ENCODE measurements around the gene HDGFL1.

DNA sequence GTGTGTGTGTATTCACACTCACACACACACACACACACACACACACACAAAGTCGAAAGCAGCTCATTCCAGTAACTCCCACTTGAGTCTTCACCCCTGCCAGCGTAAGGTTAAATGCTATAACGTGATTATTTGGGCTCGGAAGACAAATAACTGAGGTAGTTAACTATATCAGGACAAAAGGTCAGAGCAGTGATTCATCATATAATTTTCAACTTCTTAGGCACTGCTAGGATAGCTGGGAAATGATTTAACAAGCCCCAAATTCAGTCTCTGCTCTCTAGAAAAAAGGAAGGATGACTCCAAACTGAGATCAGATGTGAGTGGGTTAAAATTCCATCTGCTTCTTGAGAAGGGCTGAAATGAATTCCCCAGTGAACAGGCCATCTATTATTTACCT is 30.7 kb downstream of the HDGFL1 start:
- TF ChIP-seq, protein P1, sequence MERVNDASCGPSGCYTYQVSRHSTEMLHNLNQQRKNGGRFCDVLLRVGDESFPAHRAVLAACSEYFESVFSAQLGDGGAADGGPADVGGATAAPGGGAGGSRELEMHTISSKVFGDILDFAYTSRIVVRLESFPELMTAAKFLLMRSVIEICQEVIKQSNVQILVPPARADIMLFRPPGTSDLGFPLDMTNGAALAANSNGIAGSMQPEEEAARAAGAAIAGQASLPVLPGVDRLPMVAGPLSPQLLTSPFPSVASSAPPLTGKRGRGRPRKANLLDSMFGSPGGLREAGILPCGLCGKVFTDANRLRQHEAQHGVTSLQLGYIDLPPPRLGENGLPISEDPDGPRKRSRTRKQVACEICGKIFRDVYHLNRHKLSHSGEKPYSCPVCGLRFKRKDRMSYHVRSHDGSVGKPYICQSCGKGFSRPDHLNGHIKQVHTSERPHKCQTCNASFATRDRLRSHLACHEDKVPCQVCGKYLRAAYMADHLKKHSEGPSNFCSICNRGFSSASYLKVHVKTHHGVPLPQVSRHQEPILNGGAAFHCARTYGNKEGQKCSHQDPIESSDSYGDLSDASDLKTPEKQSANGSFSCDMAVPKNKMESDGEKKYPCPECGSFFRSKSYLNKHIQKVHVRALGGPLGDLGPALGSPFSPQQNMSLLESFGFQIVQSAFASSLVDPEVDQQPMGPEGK (CRISPR knock-in tag; IDR thresholded peaks at IDR 0.05; ENCODE audit: borderline replicate concordance), result no peak
- TF ChIP-seq TOX (CRISPR knock-in tag; IDR thresholded peaks at IDR 0.05; ENCODE audit: borderline replicate concordance) (no peak), RARB (CRISPR knock-in tag; IDR thresholded peaks at IDR 0.05) (no peak), ZNF8 (CRISPR knock-in tag; IDR thresholded peaks at IDR 0.05) (no peak), TCF4 (CRISPR knock-in tag; IDR thresholded peaks at IDR 0.05; ENCODE audit: borderline replicate concordance) (no peak), PPARA (CRISPR knock-in tag; IDR thresholded peaks at IDR 0.05; ENCODE audit: borderline replicate concordance) (no peak)
- TF ChIP-seq, protein P2, sequence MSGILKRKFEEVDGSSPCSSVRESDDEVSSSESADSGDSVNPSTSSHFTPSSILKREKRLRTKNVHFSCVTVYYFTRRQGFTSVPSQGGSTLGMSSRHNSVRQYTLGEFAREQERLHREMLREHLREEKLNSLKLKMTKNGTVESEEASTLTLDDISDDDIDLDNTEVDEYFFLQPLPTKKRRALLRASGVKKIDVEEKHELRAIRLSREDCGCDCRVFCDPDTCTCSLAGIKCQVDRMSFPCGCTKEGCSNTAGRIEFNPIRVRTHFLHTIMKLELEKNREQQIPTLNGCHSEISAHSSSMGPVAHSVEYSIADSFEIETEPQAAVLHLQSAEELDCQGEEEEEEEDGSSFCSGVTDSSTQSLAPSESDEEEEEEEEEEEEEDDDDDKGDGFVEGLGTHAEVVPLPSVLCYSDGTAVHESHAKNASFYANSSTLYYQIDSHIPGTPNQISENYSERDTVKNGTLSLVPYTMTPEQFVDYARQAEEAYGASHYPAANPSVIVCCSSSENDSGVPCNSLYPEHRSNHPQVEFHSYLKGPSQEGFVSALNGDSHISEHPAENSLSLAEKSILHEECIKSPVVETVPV (CRISPR knock-in tag; IDR thresholded peaks at IDR 0.05), result no peak
- TF ChIP-seq, protein P3, sequence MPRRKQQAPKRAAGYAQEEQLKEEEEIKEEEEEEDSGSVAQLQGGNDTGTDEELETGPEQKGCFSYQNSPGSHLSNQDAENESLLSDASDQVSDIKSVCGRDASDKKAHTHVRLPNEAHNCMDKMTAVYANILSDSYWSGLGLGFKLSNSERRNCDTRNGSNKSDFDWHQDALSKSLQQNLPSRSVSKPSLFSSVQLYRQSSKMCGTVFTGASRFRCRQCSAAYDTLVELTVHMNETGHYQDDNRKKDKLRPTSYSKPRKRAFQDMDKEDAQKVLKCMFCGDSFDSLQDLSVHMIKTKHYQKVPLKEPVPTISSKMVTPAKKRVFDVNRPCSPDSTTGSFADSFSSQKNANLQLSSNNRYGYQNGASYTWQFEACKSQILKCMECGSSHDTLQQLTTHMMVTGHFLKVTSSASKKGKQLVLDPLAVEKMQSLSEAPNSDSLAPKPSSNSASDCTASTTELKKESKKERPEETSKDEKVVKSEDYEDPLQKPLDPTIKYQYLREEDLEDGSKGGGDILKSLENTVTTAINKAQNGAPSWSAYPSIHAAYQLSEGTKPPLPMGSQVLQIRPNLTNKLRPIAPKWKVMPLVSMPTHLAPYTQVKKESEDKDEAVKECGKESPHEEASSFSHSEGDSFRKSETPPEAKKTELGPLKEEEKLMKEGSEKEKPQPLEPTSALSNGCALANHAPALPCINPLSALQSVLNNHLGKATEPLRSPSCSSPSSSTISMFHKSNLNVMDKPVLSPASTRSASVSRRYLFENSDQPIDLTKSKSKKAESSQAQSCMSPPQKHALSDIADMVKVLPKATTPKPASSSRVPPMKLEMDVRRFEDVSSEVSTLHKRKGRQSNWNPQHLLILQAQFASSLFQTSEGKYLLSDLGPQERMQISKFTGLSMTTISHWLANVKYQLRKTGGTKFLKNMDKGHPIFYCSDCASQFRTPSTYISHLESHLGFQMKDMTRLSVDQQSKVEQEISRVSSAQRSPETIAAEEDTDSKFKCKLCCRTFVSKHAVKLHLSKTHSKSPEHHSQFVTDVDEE (CRISPR knock-in tag; IDR thresholded peaks at IDR 0.05), result no peak

Data from SK-N-SH treated with all-trans-retinoic acid at 6 μM for 48 hours (cell line).